OCI-M2 (cell line): ENCODE data around the gene CELF5.
"Not testable (repeated sequence)": the region's sequence is repeated elsewhere in the genome, so short reads cannot be mapped to it uniquely, and the experiment has no call there.

Source experiments
- DNase-seq: peaks from one replicate; lab custom pipeline; 2025; ENCODE audit not compliant: unreplicated experiment; lab: John Stamatoyannopoulos, UW

The CELF5 gene

DNA sequence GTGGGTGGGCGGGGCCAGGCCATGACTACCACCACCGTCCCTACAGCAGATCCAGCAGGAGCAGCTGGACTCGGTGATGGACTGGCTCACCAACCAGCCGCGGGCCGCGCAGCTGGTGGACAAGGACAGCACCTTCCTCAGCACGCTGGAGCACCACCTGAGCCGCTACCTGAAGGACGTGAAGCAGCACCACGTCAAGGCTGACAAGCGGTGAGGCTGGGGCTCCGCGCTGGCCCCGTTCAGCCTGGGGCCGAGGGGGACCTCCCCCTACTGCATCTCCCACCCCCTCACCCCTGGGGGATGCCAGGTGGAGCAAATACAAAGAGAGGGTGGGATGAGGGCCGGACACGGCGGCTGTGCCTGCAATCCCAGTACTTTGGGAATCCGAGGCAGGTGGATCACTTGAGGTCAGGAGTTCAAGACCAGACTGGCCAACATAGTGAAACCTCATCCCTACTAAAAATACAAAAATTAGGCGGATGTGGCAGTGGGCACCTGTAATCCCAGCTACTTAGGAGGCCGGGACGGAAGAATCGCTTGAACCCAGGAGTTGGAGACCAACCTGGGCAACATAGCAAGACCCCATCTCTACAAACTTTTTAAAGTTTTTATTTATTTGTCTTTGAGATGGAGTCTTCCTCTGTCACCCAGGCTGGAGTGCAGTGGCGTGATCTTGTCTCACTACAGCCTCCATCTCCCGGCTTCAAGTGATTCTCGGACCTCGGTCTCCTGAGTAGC is 18.1 kb upstream of the CELF5 start:
- no peak for DNase-seq

GRCh38 chr19:3207461-3208242 is 16.8 kb upstream of the CELF5 start:
- no peak for DNase-seq

DNA sequence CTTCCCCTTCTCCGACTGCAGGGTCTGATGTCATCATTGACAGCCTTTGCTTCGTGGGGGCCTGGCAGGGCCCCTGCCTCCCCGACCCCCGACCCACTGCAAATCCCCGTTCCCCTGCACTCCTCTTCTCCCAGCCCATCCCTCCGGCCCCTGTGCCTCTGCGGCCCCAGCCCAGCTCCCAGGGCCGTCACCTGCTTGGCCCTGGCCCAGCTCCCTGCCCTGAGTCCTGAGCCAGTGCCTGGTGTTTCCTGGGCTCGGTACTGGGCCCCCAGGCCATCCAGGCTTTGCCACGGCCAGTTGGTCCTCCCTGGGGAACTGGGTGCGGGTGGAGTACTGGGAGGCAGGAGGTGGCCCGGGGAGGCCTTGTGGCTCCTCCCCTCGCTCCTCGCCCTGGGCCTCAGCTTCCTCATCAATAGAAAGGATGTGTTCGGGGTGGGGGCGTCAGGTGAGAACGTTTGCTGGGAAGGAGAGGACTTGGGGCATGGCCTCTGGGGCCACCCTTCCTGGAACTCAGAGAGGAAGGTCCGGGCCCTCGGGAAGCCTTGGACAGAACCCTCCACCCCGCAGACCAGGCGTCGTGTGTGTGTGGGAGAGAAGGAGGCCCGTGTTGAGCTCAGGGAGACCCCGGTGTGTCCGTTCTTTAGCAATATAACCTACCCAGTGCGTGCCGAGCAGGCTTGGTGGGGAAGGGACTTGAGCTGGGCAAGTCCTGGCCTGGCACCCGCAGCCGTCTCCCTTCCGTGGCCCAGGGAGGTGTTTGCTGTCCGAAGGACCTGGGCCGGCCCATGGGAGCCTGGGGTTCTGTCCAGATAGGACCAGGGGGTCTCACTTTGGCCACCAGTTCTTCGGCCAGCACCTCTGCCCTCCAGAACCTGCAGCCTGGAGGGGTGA is 15.9 kb upstream of the CELF5 start:
- no peak for DNase-seq

DNA sequence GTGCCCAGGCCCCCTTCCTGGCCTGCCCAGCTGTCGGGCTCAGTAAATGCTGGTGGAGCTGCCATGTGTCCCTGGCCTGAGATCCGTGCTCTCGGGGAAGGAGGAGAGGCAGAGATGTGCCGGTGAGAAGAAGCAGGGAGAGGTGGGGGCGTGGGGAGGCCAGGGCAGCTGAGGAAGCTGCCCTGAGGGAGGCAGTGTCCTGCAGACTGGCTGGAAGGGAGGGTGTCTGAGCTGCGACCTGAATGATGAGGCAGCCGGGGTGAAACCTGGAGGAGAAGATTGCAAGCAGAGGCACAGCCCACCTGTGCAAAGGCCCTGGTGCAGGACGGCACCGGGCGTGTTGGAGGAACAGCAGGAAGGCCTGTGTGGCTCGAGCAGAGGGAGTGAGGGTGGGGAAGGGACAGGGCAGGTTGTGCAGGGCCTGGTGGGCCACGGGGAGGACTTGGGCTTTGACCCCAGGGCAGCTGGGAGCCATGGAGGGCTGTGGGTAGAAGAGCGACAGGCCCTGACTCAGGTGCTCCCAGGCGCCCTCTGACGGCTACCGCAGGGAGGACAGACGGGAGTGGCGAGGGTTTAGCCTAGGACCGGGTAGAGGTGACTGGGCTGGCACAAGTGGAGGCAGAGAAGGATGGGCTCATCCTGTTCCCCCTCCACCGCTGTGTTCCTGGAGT is 14.0 kb upstream of the CELF5 start:
- DNase-seq: no peak

DNA sequence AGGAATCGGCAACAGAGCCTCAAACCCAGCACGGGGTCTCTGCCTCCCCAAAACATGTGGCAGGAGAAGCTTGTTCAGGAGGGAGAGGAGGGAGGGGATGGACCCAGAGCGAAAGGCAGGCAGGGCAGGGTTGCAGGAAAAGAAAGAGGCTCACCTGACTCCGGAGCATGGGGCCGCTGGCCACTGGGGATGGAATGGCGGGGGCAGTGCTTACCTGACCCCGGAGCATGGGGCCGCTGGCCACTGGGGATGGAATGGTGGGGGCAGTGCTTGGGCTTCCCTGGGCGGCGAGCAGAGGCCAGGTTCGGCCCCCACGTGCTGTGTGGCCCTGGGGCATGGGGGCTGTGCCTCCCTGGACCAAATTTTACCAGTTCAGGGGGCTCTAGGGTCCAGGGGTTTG is 13.3 kb upstream of the CELF5 start:
- DNase-seq: no peak

DNA sequence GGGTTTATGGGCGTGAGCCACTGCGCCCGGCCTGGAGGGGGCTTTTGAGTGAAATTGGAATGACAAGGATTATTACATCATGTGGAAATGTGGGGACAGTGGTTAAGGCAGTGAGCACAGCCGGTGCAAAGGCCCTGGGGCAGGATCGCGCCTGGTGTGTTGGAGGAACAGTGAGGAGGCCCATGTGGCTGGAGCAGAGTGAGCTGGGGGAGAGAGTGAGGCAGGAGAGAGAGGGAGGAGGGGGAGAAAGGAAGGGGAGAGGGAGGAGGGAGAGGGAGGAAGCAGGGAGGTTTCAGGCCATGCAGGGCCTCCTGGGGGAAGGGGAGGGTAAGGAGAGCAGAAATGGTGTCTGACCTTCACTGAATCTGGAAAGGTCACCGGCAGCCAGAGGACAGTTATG is 11.3 kb upstream of the CELF5 start:
- DNase-seq: no peak

DNA sequence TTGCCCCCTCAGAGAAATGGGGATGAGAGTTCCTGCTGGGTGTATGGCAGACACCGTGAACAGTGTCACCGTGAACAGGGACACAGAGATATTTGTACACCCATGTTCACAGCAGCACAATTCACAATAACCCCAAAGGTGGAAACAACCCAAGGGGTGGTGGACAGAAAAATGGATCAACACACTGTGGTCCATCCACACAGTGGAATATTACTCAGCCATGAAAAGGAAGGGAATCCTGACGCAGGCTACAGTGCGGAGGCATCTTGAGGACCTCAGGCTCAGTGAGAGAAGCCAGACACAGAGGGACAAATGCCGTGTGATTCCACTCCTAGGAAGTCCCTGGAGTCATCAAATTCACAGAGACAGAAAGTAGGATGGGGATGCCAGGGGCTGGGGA is 7.6 kb upstream of the CELF5 start:
- DNase-seq: no peak

GRCh38 chr19:3220576-3220975 is 3.9 kb upstream of the CELF5 start:
- no peak for DNase-seq

DNA sequence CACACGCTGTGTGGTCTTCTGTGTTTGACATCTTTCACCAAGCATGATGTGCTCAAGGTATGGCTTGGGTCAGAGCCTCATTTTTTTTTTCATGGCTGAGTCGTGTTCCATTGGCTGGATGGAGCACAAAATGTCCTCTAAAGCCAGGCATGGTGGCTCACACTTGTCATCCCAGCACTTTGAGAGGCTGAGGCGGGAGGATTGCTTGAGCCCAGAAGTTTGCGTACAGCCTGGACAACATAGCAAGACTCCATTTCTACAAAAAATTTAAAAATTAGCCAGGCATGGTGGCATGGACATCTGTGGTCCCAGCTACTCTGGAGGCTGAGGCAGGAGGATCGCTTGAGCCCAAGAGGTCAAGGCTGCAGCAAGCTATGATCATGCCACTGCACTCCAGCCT is 2.9 kb upstream of the CELF5 start:
- DNase-seq: not testable (repeated sequence)

GRCh38 chr19:3222709-3223108 is 1.8 kb upstream of the CELF5 start:
- no peak for DNase-seq

DNA sequence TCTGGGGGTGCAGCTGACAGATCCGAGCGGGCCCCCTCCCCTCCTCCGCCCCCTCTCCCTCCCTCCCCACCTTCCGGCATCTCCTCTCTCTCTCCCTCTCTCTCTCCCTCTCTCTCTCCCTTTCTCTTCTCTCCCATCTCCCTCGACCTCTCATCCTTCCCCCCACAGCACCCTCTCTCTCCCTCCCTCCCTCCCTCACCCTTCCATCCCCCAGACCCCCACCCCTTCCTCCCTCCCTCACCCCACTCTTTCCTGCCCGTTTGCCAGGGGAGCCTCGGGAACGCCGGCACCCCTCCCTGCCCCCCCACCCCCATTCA is 666 bp downstream of the CELF5 start:
- no peak for DNase-seq

DNA sequence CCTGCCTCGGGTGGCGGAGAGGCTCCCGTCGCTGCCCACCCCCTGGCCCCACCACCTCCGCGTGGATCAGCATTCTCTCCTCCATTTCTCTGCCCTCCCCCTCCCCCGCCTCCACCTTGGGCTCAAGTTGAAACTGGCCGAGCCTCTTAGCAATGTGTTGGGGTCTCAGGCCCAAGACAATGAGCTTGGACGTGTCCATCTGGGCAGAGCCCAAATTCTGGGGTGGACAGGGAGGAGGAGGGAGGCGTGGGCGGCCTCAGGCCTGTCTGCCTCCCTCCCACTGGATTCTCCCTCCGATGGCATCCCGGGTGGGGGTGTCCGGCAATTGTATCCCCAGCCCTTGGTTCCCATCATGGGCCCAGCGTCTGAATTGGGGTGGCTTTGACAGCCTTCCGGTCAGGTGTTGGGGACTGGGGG is 1.2 kb downstream of the CELF5 start:
- DNase-seq: no peak

DNA sequence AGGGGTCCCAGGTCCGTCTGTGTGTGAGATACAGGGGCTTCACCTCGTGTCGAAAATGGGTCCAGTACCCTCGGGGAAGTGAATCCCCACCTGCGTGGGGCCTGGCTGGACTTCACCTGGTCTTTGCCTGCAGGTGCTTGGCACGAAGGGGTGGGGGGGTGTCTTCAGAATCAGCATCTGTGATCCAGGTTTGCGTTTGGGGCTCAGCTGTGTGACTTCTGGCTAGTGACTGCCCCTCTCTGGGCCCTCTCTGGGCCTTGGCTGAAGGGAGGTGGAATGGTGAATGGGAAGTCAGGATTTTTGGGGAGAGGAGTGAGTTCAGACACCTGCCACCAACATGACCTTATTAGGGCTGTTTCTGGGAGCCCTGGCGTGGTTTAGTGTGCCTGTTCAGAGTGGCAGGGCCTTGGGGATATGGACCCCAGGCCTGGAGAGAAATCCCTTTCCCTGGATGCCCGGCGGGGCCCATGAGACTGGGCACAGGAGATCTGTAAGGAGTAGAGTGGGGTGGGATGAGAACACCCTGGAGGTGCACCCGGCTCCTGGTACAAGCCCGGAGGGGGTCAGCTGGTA is 2.7 kb downstream of the CELF5 start:
- DNase-seq: no peak

- DNase-seq: no peak
Observed at GRCh38 chr19:3229346-3229743, 4.9 kb downstream of the CELF5 start.

DNA sequence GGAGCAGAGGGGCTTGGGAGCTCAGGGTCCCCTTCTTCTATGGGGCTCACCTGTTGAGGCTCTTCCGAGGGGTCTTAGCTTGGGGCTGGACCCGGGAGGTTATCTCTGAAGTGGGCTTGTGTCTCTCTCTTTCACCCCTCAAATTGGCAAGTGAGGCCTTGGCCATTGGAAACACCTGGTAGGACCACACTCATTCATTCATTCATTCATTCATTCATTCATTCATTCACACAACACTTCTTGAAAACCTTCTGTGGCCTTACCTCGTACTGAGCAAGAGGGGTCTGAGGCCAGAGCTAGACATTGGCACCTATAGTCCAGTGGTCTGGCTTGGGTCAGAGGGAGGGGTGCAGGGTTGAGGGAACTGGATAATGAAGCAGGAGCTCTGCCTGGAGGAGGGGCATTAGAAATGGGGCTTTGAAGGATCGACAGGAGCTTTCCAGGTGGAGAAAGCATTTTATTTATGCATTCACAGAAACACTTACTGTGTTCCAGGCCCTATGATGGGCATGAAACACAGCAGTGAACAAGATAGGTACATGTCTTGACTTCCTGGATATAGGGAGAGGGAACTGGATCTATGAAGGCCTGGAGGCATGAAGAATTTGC is 5.5 kb downstream of the CELF5 start:
- DNase-seq: no peak

GRCh38 chr19:3231288-3231687 is 6.8 kb downstream of the CELF5 start:
- no peak for DNase-seq

DNA sequence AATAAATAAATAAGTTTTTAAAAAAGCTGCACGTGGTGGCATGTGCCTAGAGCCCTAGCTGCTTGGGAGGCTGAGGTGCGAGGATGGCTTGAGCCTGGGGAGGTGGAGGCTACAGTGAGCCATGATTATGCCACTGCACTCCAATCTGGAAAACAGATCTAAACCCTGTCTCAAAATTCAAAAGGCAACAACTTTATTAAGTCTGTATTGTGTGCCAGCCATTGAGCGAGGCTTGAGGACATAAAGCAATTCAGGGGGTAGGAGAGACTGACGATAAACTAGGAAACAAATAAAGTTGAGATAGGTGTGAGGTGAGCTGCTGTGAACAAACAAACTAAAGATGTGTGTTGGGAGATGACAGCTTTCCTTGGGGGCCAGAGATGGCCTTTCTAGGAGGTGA is 8.7 kb downstream of the CELF5 start:
- DNase-seq: no peak

- no peak for DNase-seq
Observed at GRCh38 chr19:3233831-3234230, 9.4 kb downstream of the CELF5 start.

GRCh38 chr19:3234800-3235199 is 10.3 kb downstream of the CELF5 start:
- DNase-seq: no peak

GRCh38 chr19:3235604-3236003 is 11.1 kb downstream of the CELF5 start:
- DNase-seq: not testable (repeated sequence)
